CD14-positive monocyte (primary cell): Measurements from ENCODE around the gene PTCHD1. TPM values are rescaled to one million over a fixed set of nuclear protein-coding genes. Genes with fewer than 3 reads are reported as not detected.

Source experiments
- DNase-seq, 3 donors: peaks; one replicate each; pipeline ENCODE4 v3.0.0-alpha.2; 2011 to 2022
- H2AFZ ChIP-seq: 2 replicates; pipeline ENCODE4 v1.6.0; 2012; ENCODE audit warnings: mild to moderate bottlenecking, low read depth, low read length, inconsistent platforms; ENCODE audit not compliant: insufficient read depth, poor library complexity, severe bottlenecking
- H3K27ac ChIP-seq, 2 donors: 1 replicate in 1 of 2; 2 replicates in 1 of 2; pipeline ENCODE4 v1.5.1; 2012 to 2013; ENCODE audit warnings: low read length in 2 of 2, control low read depth in 1 of 2, inconsistent platforms in 1 of 2, low read depth in 1 of 2, mild to moderate bottlenecking in 1 of 2
- H3K27me3 ChIP-seq, 2 donors: one replicate each; pipeline versions ENCODE4 v1.6.0 to v1.6.1; 2011 to 2013; ENCODE audit warnings: low read length in 2 of 2; ENCODE audit not compliant: control insufficient read depth in 2 of 2, insufficient read depth in 2 of 2
- H3K36me3 ChIP-seq, 2 donors: replicated peaks in 1 of 2; 1 replicate in 1 of 2; 2 replicates in 1 of 2; pipeline versions ENCODE4 v1.5.1 to v1.6.1; 2012 to 2013; ENCODE audit warnings: low read length in 2 of 2, control low read depth in 1 of 2, inconsistent platforms in 1 of 2, mild to moderate bottlenecking in 1 of 2; ENCODE audit not compliant: insufficient read depth in 2 of 2, control insufficient read depth in 1 of 2
- H3K4me1 ChIP-seq, 2 donors: 1 replicate in 1 of 2; 2 replicates in 1 of 2; pipeline versions ENCODE4 v1.5.1 to v1.6.1; 2012 to 2013; ENCODE audit warnings: low read length in 2 of 2, control low read depth in 1 of 2, inconsistent platforms in 1 of 2, mild to moderate bottlenecking in 1 of 2, moderate library complexity in 1 of 2; ENCODE audit not compliant: insufficient read depth in 2 of 2, control insufficient read depth in 1 of 2
- H3K4me2 ChIP-seq: replicated peaks from 2 replicates; pipeline ENCODE3; 2012; ENCODE audit warnings: low read length, moderate library complexity, mild to moderate bottlenecking; ENCODE audit not compliant: poor library complexity, severe bottlenecking; ENCODE audit errors: extremely low read depth
- H3K4me3 ChIP-seq, 3 experiments: fragments of 200-600 bp in 1 of 3; sonication (generic) in 1 of 3; replicated peaks in 1 of 3; 1 replicate in 2 of 3; 2 replicates in 1 of 3; pipeline ENCODE4 v1.5.1; 2011 to 2013; ENCODE audit warnings: low read length in 3 of 3, mild to moderate bottlenecking in 3 of 3, control low read depth in 2 of 3, low read depth in 2 of 3, inconsistent platforms in 1 of 3, moderate library complexity in 1 of 3
- H3K79me2 ChIP-seq: 2 replicates; pipeline ENCODE4 v1.6.0; 2012; ENCODE audit warnings: mild to moderate bottlenecking, control low read depth, inconsistent platforms, low read length, moderate library complexity; ENCODE audit not compliant: insufficient read depth
- H3K9ac ChIP-seq: 2 replicates; pipeline ENCODE4 v1.6.0; 2017; ENCODE audit warnings: low read length, mild to moderate bottlenecking; ENCODE audit not compliant: insufficient read depth, poor library complexity, severe bottlenecking
- H3K9me3 ChIP-seq, 2 donors: replicated peaks in 1 of 2; 1 replicate in 1 of 2; 2 replicates in 1 of 2; pipeline versions ENCODE4 v1.5.1 to v1.6.1; 2012 to 2013; ENCODE audit warnings: low read length in 2 of 2, control low read depth in 1 of 2; ENCODE audit not compliant: control insufficient read depth in 1 of 2, insufficient read depth in 1 of 2
- H4K20me1 ChIP-seq: 2 replicates; pipeline ENCODE4 v1.6.0; 2012; ENCODE audit warnings: mild to moderate bottlenecking, low read length, control low read depth, moderate library complexity; ENCODE audit not compliant: insufficient read depth
- H3K27ac Mint-ChIP-seq, 7 donors: one replicate each; pipeline ENCODE4 v1.8.0; 2020; ENCODE audit warnings: mild to moderate bottlenecking in 7 of 7, mixed read lengths in 7 of 7, moderate library complexity in 6 of 7, inconsistent platforms in 2 of 7
- H3K27me3 Mint-ChIP-seq, 3 donors: one replicate each; pipeline ENCODE4 v1.8.0; 2021 to 2022; ENCODE audit warnings: low read depth in 3 of 3, mild to moderate bottlenecking in 3 of 3, mixed read lengths in 3 of 3, moderate library complexity in 3 of 3, inconsistent platforms in 1 of 3
- H3K36me3 Mint-ChIP-seq, 2 donors: one replicate each; pipeline ENCODE4 v1.8.0; 2020; ENCODE audit warnings: mixed read lengths in 2 of 2, inconsistent platforms in 1 of 2, mild to moderate bottlenecking in 1 of 2
- H3K4me1 Mint-ChIP-seq: one replicate; pipeline ENCODE4 v1.8.0; 2020; ENCODE audit warnings: mild to moderate bottlenecking, mixed read lengths
- H3K4me3 Mint-ChIP-seq, 2 donors: one replicate each; pipeline ENCODE4 v1.8.0; 2020; ENCODE audit warnings: mild to moderate bottlenecking in 2 of 2, mixed read lengths in 2 of 2, moderate library complexity in 1 of 2
- H3K9me3 Mint-ChIP-seq, 7 donors: one replicate each; pipeline ENCODE4 v1.8.0; 2020 to 2022; ENCODE audit warnings: mixed read lengths in 7 of 7, mild to moderate bottlenecking in 6 of 7, moderate library complexity in 6 of 7, inconsistent platforms in 2 of 7
- WGBS: methylation state at CpG from one replicate; pipeline ENCODE4 v1.1.5; 2013; ENCODE audit warnings: missing lambda C conversion rate; ENCODE audit not compliant: insufficient coverage; 5-methylcytosine and 5-hydroxymethylcytosine counted together
- intact Hi-C, 2 donors: fragments of 100-400 bp; cut with micrococcal nuclease; formaldehyde crosslinking; loops; one replicate each; pipeline versions ENCODE4 v1.15.0 to v1.15.1; 2023
- polyA plus RNA-seq, 3 donors: library from polyadenylated mRNA; depleted of rRNA in 1 of 3; unstranded in 2 of 3; stranded (reverse) in 1 of 3; fragments of 300-500 nt in 2 of 3; fragments of >200 nt in 1 of 3; fragmentation: Illumina TruSeq in 2 of 3; gene quantifications; 1 replicate in 2 of 3; 2 replicates in 1 of 3; pipeline ENCODE4 v1.2.3, GENCODE V29; 2012 to 2021
- TF ChIP-seq, protein P1 (sequence below): fragments of 200-600 bp; IDR thresholded peaks from one replicate; pipeline ENCODE4 v1.8.0; 2022; ENCODE audit warnings: antibody characterized with exemption, mild to moderate bottlenecking

The PTCHD1 gene
- polyA plus RNA-seq, 3 donors = not detected

DNA sequence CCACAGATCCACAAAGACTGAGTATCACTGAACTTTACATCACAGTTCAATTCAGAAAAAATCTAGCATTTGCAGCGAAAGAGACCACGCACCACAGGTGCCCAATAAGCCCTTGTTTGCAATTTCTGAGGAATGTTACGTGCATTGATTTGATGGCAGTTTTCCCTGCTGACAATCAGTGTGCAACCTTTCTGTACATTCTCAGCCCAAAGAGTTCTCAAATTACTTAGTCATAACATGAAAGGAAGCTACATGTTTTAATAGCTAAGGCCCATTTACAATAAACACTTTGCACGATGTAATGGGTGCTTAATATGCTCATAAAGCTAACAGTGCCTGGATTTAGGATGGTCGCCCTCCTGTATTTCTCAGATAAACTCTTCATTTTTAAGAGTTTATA lies 47.9 kb downstream of the PTCHD1 start:
- H3K27ac ChIP-seq = no peak overlapping the region
- WGBS = no CpG with 5 or more reads among the region's 5 CpGs
- no peak overlapping the region for H3K4me3 Mint-ChIP-seq
- TF ChIP-seq, protein P1, sequence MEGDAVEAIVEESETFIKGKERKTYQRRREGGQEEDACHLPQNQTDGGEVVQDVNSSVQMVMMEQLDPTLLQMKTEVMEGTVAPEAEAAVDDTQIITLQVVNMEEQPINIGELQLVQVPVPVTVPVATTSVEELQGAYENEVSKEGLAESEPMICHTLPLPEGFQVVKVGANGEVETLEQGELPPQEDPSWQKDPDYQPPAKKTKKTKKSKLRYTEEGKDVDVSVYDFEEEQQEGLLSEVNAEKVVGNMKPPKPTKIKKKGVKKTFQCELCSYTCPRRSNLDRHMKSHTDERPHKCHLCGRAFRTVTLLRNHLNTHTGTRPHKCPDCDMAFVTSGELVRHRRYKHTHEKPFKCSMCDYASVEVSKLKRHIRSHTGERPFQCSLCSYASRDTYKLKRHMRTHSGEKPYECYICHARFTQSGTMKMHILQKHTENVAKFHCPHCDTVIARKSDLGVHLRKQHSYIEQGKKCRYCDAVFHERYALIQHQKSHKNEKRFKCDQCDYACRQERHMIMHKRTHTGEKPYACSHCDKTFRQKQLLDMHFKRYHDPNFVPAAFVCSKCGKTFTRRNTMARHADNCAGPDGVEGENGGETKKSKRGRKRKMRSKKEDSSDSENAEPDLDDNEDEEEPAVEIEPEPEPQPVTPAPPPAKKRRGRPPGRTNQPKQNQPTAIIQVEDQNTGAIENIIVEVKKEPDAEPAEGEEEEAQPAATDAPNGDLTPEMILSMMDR = no peak
- peaks cover 6% of the 10 kb centered on the region for H3K4me1 Mint-ChIP-seq
- H3K4me3 ChIP-seq = no peak overlapping the region
- H3K9ac ChIP-seq = no peak overlapping the region
- peaks cover 0 to 9% (median 1%) of the 10 kb centered on the region in 3 donors for H3K27me3 Mint-ChIP-seq
- no peak overlapping the region for H3K4me2 ChIP-seq
- H2AFZ ChIP-seq = no peak overlapping the region
- H3K27me3 ChIP-seq = peaks cover 0 to 4% of the 10 kb centered on the region in 2 donors
- no peaks in the 10 kb centered on the region for H3K9me3 ChIP-seq
- H3K36me3 ChIP-seq = no peaks in the 10 kb centered on the region
- no peak for DNase-seq
- peaks cover 0 to 2% (median 0%) of the 10 kb centered on the region in 7 donors for H3K9me3 Mint-ChIP-seq
- H3K27ac Mint-ChIP-seq = no peak overlapping the region
- no peaks in the 10 kb centered on the region for H3K4me1 ChIP-seq
- no peaks in the 10 kb centered on the region for H3K36me3 Mint-ChIP-seq
- H3K79me2 ChIP-seq = no peaks in the 10 kb centered on the region
- intact Hi-C loops = no loop called here
- no peaks in the 10 kb centered on the region for H4K20me1 ChIP-seq

GRCh38 chrX:23383411-23383810 lies 48.8 kb downstream of the PTCHD1 start:
- no peak overlapping the region for H3K4me2 ChIP-seq
- peaks cover 0 to 2% (median 0%) of the 10 kb centered on the region in 7 donors for H3K9me3 Mint-ChIP-seq
- H3K27me3 ChIP-seq = peaks cover 0 to 4% of the 10 kb centered on the region in 2 donors
- no peak for DNase-seq
- H2AFZ ChIP-seq = no peak overlapping the region
- TF ChIP-seq, protein P1 = no peak
- H3K27me3 Mint-ChIP-seq = peaks cover 0 to 9% (median 1%) of the 10 kb centered on the region in 3 donors
- no peak overlapping the region for H3K27ac Mint-ChIP-seq
- no peak overlapping the region for H3K4me3 ChIP-seq
- H3K4me3 Mint-ChIP-seq = no peak overlapping the region
- no peaks in the 10 kb centered on the region for H3K4me1 ChIP-seq
- no CpG with 5 or more reads among the region's 2 CpGs for WGBS
- H3K79me2 ChIP-seq = no peaks in the 10 kb centered on the region
- no peak overlapping the region for H3K27ac ChIP-seq
- no peak overlapping the region for H3K9ac ChIP-seq
- H4K20me1 ChIP-seq = no peaks in the 10 kb centered on the region
- peaks cover 6% of the 10 kb centered on the region for H3K4me1 Mint-ChIP-seq
- no peaks in the 10 kb centered on the region for H3K36me3 ChIP-seq
- H3K9me3 ChIP-seq = no peaks in the 10 kb centered on the region
- intact Hi-C loops = no loop called here
- H3K36me3 Mint-ChIP-seq = no peaks in the 10 kb centered on the region
